ENCODE measurements around the gene NAT9. TPM values are rescaled to one million over a fixed set of nuclear protein-coding genes. Genes with fewer than 3 reads are reported as not detected.

The NAT9 gene
- total and polyA plus RNA-seq, 2 donors (not counting 3 experiments of a cell fraction or from before 2014, with no cell fraction given): 39.3 to 44.8 TPM

GRCh38 chr17:74786431-74787055 lies 10.4 kb upstream of the NAT9 start:
- H2AFZ ChIP-seq (ENCODE audit: low read depth, low read length): no peak overlapping the region
- TF ChIP-seq EZH2 (IDR thresholded peaks at IDR 0.05; ENCODE audit: borderline replicate concordance, low read depth, low read length, severe bottlenecking) (no peak), POLR2AphosphoS5 (IDR thresholded peaks at IDR 0.05; ENCODE audit: insufficient read depth, low read depth, low read length) (no peak), POLR2A (IDR thresholded peaks at IDR 0.05; ENCODE audit: low read depth, low read length) (no peak), MYC (IDR thresholded peaks at IDR 0.05; ENCODE audit: low read depth, low read length) (no peak), MAX (IDR thresholded peaks at IDR 0.05; ENCODE audit: insufficient read depth, insufficient read length) (no peak), CTCF (IDR thresholded peaks at IDR 0.05; ENCODE audit: extremely low read depth in 1 of 2, insufficient read depth in 1 of 2, low read depth in 1 of 2, low read length in 2 of 2) (no peak), GATA2 (IDR thresholded peaks at IDR 0.05; ENCODE audit: insufficient read depth, insufficient read length, low read depth, low read length) (no peak), JUN (IDR thresholded peaks at IDR 0.05; ENCODE audit: borderline replicate concordance, insufficient read depth, insufficient read length, low read depth) (no peak), FOS (IDR thresholded peaks at IDR 0.05; ENCODE audit: borderline replicate concordance, insufficient read depth, low read length) (no peak)
- no peak overlapping the region for H3K4me2 ChIP-seq (ENCODE audit: insufficient read depth, low read length)
- ChIA-PET POLR2A (no interaction called here), CTCF (interaction anchor here (14.0 kb wide), 1 partner anchor 76 kb away, joined by 325 read pairs; the partner anchor contains the start of gene GRIN2C)
- H3K27me3 ChIP-seq (ENCODE audit: control insufficient read depth in 2 of 2, insufficient read depth in 2 of 2, low read length in 2 of 2): no peaks in the 10 kb centered on the region
- no peaks in the 10 kb centered on the region for H3K4me1 ChIP-seq (ENCODE audit: control insufficient read depth, extremely low read depth, insufficient read depth, low read length)
- BruUV-seq (replicated peaks): no TSS peak
- H3K27ac ChIP-seq (ENCODE audit: insufficient read depth, low read depth, low read length): no peak overlapping the region
- H3K36me3 ChIP-seq (ENCODE audit: control insufficient read depth in 2 of 2, extremely low read depth in 1 of 2, insufficient read depth in 2 of 2, low read length in 2 of 2): peaks cover 0 to 17% of the 10 kb centered on the region in 2 experiments
- intact Hi-C loops (cut with micrococcal nuclease) (no loop called here), dilution Hi-C loops (cut with MboI; ENCODE audit: extremely low pct_ligation_motif_present, low sequenced_read_pairs) (no loop called here)
- no peak overlapping the region for H3K4me3 ChIP-seq (replicated peaks in 1 of 3; ENCODE audit: insufficient read depth in 1 of 3, low read depth in 1 of 3, low read length in 3 of 3)
- DNase-seq (ENCODE audit: low read depth, low spot score) (no peak), FAIRE-seq (no peak)
- H3K9me1 ChIP-seq (replicated peaks; ENCODE audit: control insufficient read depth, extremely low read depth, insufficient read depth, low read length): no peaks in the 10 kb centered on the region
- no peaks in the 10 kb centered on the region for H3K9me3 ChIP-seq (replicated peaks; ENCODE audit: control insufficient read depth, insufficient read depth, low read length)
- no peak overlapping the region for H3K9ac ChIP-seq (replicated peaks; ENCODE audit: extremely low read depth, insufficient read depth, low read length)
- H4K20me1 ChIP-seq (replicated peaks; ENCODE audit: control insufficient read depth, extremely low read depth, insufficient read depth, low read length): no peaks in the 10 kb centered on the region
- no peaks in the 10 kb centered on the region for H3K79me2 ChIP-seq (ENCODE audit: control insufficient read depth, insufficient read depth, low read length)

Measured in endothelial cell of umbilical vein (primary cell).